Hepatocyte (in vitro differentiated cells): ENCODE measurements around the gene PCDH9.

Experiments used
- EZH2 ChIP-seq: fragments of 200-600 bp; sonication (generic); IDR thresholded peaks from 2 replicates; pipeline ENCODE4 v1.6.1; 2016; ENCODE audit warnings: antibody characterized with exemption, mild to moderate bottlenecking, borderline replicate concordance
- TF ChIP-seq, protein P1 (sequence below): fragments of 200-600 bp; sonication (generic); IDR thresholded peaks from 2 replicates; pipeline ENCODE4 v1.5.1; 2016; ENCODE audit warnings: antibody characterized with exemption, mild to moderate bottlenecking; ENCODE audit not compliant: poor library complexity

DNA sequence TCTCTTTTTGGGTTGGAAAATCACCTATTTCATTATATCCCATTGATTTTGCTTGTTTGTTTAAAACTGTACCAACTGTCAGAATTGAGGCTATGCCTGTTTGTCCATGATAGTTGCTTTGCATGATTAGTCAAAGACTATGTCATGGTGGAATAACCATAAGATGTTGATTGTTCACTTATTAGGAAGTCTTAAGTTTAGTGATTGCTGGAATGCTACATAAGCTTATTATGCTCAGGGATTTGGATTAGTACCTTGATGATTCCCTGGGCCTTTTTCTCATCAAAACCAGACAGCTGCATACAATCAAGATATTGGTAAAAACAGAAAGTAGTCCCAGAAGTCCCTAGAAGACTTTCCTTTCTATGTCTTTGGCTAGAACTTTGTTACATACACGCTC is 954.7 kb downstream of the PCDH9 start:
- TF ChIP-seq, protein P1, sequence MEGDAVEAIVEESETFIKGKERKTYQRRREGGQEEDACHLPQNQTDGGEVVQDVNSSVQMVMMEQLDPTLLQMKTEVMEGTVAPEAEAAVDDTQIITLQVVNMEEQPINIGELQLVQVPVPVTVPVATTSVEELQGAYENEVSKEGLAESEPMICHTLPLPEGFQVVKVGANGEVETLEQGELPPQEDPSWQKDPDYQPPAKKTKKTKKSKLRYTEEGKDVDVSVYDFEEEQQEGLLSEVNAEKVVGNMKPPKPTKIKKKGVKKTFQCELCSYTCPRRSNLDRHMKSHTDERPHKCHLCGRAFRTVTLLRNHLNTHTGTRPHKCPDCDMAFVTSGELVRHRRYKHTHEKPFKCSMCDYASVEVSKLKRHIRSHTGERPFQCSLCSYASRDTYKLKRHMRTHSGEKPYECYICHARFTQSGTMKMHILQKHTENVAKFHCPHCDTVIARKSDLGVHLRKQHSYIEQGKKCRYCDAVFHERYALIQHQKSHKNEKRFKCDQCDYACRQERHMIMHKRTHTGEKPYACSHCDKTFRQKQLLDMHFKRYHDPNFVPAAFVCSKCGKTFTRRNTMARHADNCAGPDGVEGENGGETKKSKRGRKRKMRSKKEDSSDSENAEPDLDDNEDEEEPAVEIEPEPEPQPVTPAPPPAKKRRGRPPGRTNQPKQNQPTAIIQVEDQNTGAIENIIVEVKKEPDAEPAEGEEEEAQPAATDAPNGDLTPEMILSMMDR = no peak
- no peak for TF ChIP-seq EZH2
